Measurements from ENCODE around the gene ZC3HAV1L.

ZC3HAV1L gene

DNA sequence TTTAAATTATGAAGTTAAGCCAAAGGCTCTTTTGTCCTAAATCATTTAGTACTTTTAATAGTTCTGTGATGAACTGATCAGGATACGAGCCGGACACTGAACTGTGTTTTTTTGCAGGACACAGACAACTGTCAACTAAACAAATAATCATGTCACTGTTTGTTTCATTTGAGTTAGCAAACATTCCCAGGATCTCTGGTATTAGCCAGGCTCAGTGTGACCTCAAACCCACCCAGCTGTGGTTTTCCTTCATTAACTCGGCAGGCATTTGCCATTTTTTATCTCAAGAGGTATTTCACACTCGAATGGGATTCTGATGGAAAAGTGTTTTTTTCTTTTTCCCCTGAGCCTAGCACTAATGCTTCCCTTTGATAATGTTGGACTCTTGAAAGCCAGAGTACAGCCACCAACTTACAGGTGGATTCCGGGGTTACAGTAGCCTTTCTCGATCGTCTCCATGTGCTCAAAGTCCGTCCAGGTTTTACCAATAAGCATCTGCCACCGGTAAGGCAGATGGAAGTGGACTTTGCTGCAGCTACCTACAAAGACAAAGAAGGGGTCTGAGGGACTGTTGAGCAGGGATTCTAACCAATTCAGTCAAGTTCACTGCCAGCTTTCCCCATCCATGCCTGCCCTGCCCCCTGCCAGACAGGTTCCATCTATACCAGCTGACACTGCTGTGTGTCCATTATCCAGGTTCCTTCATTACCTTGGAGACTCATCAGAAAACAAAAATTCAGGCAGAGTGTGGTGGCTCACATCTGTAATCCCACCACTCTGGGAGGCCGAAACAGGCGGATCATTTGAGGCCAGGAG lies 40.2 kb upstream of the ZC3HAV1L start:
- TF ChIP-seq, protein P1, sequence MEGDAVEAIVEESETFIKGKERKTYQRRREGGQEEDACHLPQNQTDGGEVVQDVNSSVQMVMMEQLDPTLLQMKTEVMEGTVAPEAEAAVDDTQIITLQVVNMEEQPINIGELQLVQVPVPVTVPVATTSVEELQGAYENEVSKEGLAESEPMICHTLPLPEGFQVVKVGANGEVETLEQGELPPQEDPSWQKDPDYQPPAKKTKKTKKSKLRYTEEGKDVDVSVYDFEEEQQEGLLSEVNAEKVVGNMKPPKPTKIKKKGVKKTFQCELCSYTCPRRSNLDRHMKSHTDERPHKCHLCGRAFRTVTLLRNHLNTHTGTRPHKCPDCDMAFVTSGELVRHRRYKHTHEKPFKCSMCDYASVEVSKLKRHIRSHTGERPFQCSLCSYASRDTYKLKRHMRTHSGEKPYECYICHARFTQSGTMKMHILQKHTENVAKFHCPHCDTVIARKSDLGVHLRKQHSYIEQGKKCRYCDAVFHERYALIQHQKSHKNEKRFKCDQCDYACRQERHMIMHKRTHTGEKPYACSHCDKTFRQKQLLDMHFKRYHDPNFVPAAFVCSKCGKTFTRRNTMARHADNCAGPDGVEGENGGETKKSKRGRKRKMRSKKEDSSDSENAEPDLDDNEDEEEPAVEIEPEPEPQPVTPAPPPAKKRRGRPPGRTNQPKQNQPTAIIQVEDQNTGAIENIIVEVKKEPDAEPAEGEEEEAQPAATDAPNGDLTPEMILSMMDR (IDR thresholded peaks at IDR 0.05), result no peak

DNA sequence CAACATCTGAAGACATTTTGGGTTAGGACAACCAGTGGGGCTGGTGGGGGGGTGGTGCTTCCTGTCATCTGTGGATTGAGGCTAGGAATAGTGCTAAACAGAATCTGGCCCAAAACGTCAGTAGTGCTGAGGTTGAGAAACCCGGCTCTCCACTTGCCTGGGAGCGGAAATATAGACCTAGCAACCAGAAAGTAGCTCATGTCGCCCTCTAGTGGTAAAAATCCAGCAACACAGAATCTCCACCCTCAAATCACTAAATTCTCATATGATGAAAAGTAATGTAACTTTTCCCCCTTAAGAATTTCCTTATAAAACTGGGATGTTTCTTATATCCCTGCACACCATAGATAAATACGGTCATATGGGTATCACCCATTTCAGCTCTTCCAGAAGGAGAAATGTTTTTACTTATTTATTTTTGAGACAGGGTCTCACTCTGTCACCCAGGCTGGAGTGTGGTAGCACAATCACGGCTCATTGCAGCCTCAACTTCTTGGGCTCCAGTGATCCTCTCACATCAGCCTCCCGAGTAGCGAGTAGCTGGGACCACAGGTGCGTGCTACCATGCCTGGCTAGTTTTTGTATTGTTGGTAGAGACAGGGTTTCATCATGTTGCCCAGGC lies 39.3 kb upstream of the ZC3HAV1L start:
- TF ChIP-seq, protein P1 (IDR thresholded peaks at IDR 0.05), result peak; percentile 76

DNA sequence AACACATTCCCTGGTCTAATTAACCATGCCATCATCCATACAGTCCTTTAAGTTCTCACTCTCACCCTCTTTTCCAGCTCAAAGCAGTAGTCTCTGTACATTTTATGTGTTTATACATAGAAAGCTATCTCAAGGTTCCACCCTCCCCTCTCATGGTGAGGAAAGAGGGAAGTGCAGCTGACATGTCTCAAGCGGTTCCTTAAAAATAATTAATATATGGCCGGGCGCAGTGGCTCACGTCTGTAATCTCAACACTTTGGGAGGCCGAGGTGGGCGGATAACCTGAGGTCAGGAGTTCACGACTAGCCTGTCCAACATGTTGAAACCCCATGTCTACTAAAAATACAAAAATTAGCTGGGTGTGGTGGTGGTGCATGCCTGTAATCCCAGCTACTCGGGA lies 37.0 kb upstream of the ZC3HAV1L start:
- TF ChIP-seq, protein P1 (IDR thresholded peaks at IDR 0.05), result no peak

DNA sequence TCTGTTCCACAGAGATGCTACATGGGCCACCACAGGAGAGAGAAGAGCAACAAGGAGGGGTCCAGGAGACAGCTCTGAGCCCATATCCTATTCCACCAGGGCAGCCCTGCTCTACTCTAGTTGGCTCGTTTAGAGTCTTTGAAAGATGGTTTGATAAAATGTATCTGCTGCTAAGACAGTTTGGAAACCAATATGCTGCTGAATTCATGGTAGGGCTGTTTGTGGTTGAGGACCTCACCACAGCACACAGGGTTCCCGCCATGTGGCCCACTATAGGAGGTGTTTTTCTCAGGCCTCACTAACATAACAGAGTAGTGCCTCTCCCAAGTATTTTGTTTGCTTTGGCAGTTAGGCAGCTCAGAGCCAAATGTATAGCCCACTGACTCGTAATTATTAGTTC lies 35.8 kb upstream of the ZC3HAV1L start:
- TF ChIP-seq, protein P1 (IDR thresholded peaks at IDR 0.05), result no peak

DNA sequence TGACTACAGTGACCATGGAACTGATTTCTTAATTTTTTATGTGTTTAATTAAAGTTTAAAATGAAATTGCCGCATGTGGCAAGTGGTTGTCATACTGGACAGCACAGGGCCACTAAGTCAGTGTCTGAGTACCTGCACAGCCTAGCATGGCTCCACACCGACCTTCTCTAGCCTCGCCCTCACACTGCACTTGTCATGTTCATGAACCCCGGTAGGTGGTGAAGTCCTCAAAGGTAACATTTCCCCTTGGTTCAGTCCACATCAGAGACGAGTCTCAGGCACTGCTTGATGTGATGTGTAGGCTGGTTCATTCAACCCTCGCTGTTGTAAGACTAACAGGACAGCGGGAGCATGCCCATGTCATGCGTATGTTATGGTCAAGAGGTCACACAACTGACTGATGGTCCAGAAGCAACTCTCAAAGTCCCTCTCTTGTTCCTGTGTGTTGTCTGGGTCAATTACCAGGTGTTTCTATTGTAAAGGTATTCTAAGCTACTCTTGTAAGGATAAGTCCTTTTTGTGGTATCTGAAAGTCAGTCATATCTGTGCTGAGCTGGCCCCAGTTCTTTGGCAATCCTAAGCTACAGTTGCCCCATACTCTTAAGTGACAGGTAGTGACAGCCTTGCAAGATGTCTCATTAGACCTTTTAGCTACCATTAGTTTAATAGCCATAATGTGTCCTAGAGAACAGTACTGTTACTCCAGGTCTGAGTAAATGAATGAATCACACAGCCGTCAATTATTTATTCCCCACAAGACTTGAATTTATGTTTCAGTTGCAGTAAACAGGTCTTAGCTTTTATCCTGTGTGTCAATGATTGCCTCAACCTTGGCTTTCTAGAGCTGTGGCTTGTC lies 32.9 kb upstream of the ZC3HAV1L start:
- TF ChIP-seq, protein P1 (IDR thresholded peaks at IDR 0.05), result no peak

DNA sequence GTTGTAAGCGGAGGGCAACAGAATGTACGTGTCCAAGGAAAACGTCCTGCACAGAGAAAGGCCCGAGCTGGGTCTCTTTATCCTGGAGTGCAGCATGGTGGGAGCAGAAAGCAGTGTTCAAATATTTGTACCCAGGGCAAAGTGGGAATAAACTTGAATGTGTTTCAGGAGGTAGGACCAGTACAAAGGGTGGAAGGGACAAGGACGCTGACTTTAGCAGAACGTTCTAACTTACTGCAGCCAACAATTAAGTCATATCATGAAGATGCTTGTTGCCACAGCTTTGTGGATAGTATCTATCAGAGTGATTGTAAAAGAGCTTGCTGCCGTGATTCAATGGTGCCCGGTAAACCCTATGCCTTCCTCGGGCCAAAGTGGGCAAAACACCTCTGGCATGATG lies 30.5 kb upstream of the ZC3HAV1L start:
- TF ChIP-seq, protein P1 (IDR thresholded peaks at IDR 0.05), result no peak

DNA sequence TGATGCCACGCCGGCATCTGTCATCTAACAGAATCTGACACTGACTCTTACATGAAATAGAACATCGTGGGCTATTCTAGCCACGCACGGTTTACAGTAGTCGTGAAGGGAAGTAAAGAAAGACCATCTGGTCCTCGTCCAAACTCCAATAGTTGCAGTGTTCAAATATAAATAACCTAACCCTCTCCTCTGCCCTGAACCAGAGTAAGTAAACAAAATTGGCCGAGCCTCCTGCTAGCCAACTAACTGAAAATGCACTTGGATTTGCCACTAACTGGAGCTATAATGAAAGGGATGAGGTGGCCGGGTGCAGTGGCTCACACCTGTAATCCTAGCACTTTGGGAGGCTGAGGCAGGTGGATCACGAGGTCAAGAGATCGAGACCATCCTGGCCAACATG lies 29.5 kb upstream of the ZC3HAV1L start:
- TF ChIP-seq, protein P1 (IDR thresholded peaks at IDR 0.05), result no peak
